ENCODE data around the gene CHGA. TPM values are rescaled to one million over a fixed set of nuclear protein-coding genes. Genes with fewer than 3 reads are reported as not detected.
A peak's percentile ranks its signal among the peaks of the same experiment; 100 is the strongest.

The CHGA gene
- total and polyA plus RNA-seq, 10 donors, result 0.09 to 0.20 TPM; not detected in 8

GRCh38 chr14:92960706-92961566 lies 38.0 kb downstream of the CHGA start:
- peaks cover 0 to 70% (median 52%) of the 10 kb centered on the region in 6 donors for H3K36me3 ChIP-seq

GRCh38 chr14:92961567-92961855 lies 38.6 kb downstream of the CHGA start:
- no peak overlapping the region for H3K27ac ChIP-seq
- H3K4me3 ChIP-seq, result no peak overlapping the region
- TF ChIP-seq POLR2AphosphoS5 (IDR thresholded peaks at IDR 0.05) (no peak), POLR2A (IDR thresholded peaks at IDR 0.05) (no peak), CTCF (IDR thresholded peaks at IDR 0.05 in 8 of 11, conservative IDR thresholded peaks at IDR 0.05 in 3 of 11) (no peak)
- DNase-seq, result peak; percentile 62
- H3K27me3 ChIP-seq (replicated peaks in 1 of 7), result no peaks in the 10 kb centered on the region
- 95 to 100% (median 97%) methylated on average over 7 of the region's 7 CpGs for WGBS, 5 donors
- H3K36me3 ChIP-seq, result peaks cover 0 to 64% (median 50%) of the 10 kb centered on the region in 6 donors
- H3K4me1 ChIP-seq, result peaks cover 0 to 16% (median 1%) of the 10 kb centered on the region in 6 donors
- intact Hi-C loops (cut with DNase I; ENCODE audit: low total_unique reads), result no loop called here
- H3K9me3 ChIP-seq, result no peaks in the 10 kb centered on the region

More at GRCh38 chr14:92960706-92961566, 38.0 kb downstream of the CHGA start:
- Histone ChIP-seq H3K4me3 (no peak overlapping the region), H3K4me1 (peaks cover 0 to 16% (median 1%) of the 10 kb centered on the region in 6 donors), H3K27ac (no peak overlapping the region), H3K9me3 (no peaks in the 10 kb centered on the region), H3K27me3 (replicated peaks in 1 of 7) (no peaks in the 10 kb centered on the region)
- TF ChIP-seq POLR2A (IDR thresholded peaks at IDR 0.05) (no peak), CTCF (IDR thresholded peaks at IDR 0.05 in 8 of 11, conservative IDR thresholded peaks at IDR 0.05 in 3 of 11) (no peak), POLR2AphosphoS5 (IDR thresholded peaks at IDR 0.05) (no peak)
- peak; percentile 61 for DNase-seq
- intact Hi-C loops (cut with DNase I; ENCODE audit: low total_unique reads), result no loop called here
- WGBS, 5 donors, result 86 to 95% (median 91%) methylated on average over 15 to 18 of the region's 18 CpGs

GRCh38 chr14:92962031-92962830 lies 39.3 kb downstream of the CHGA start:
- Histone ChIP-seq H3K36me3 (peaks cover 0 to 57% (median 44%) of the 10 kb centered on the region in 6 donors), H3K9me3 (no peaks in the 10 kb centered on the region), H3K4me3 (no peak overlapping the region), H3K27ac (no peak overlapping the region), H3K27me3 (replicated peaks in 1 of 7) (no peaks in the 10 kb centered on the region), H3K4me1 (peaks cover 0 to 16% (median 1%) of the 10 kb centered on the region in 6 donors)
- intact Hi-C loops (cut with DNase I; ENCODE audit: low total_unique reads), result no loop called here
- peak; percentile 51 for DNase-seq
- TF ChIP-seq CTCF (IDR thresholded peaks at IDR 0.05 in 8 of 11, conservative IDR thresholded peaks at IDR 0.05 in 3 of 11) (no peak), POLR2AphosphoS5 (IDR thresholded peaks at IDR 0.05) (no peak), POLR2A (IDR thresholded peaks at IDR 0.05) (no peak)
- 89 to 95% (median 94%) methylated on average over 16 to 20 of the region's 20 CpGs for WGBS, 5 donors

- TF ChIP-seq POLR2AphosphoS5 (IDR thresholded peaks at IDR 0.05) (no peak), POLR2A (IDR thresholded peaks at IDR 0.05) (no peak), CTCF (IDR thresholded peaks at IDR 0.05 in 8 of 11, conservative IDR thresholded peaks at IDR 0.05 in 3 of 11) (no peak)
These were observed 39.8 kb downstream of the CHGA start for GRCh38 chr14:92962831-92963095.

More at GRCh38 chr14:92962831-92963095, 39.8 kb downstream of the CHGA start:
- peaks cover 0 to 21% (median 1%) of the 10 kb centered on the region in 6 donors for H3K4me1 ChIP-seq
- DNase-seq, result no peak
- intact Hi-C loops (cut with DNase I; ENCODE audit: low total_unique reads), result no loop called here
- H3K27me3 ChIP-seq (replicated peaks in 1 of 7), result no peaks in the 10 kb centered on the region
- H3K4me3 ChIP-seq, result no peak overlapping the region
- H3K9me3 ChIP-seq, result peaks cover 0 to 3% (median 0%) of the 10 kb centered on the region in 8 donors
- WGBS, 5 donors, result 91 to 95% (median 94%) methylated on average over 11 of the region's 11 CpGs
- H3K36me3 ChIP-seq, result peaks cover 0 to 52% (median 38%) of the 10 kb centered on the region in 6 donors
- no peak overlapping the region for H3K27ac ChIP-seq
